Activated B cell treated with CpG ODN at 0.5 μM for 24 hours (primary cell): Measurements from ENCODE around the gene RHOBTB3. TPM values are rescaled to one million over a fixed set of nuclear protein-coding genes. Genes with fewer than 3 reads are reported as not detected.
A peak's percentile ranks its signal among the peaks of the same experiment; 100 is the strongest.

ENCODE experiments used
- ATAC-seq: fragments of 200-7000 bp; cut with Tn5 transposase; one replicate; pipeline ENCODE4 v1.10.0; 2021; ENCODE audit warnings: low read depth, mild to moderate bottlenecking, moderate library complexity
- CTCF ChIA-PET: fragments of 350-600 bp; sonication (Branson Sonifier 250); formaldehyde crosslinking; loops from one replicate; lab custom pipeline; 2021; ENCODE audit warnings: antibody characterized with exemption; lab: Charles Lee
- POLR2A ChIA-PET: fragments of 350-600 bp; sonication (Branson Sonifier 250); formaldehyde crosslinking; loops from one replicate; lab custom pipeline; 2021; ENCODE audit warnings: antibody characterized with exemption; lab: Charles Lee
- DNase-seq: peaks from one replicate; pipeline ENCODE4 v3.0.0; 2022
- H3K27ac Mint-ChIP-seq: one replicate; pipeline ENCODE4 v1.8.0; 2020; ENCODE audit warnings: mixed read lengths
- H3K27me3 Mint-ChIP-seq: one replicate; pipeline ENCODE4 v1.8.0; 2021; ENCODE audit warnings: mixed read lengths
- H3K36me3 Mint-ChIP-seq: one replicate; pipeline ENCODE4 v1.8.0; 2021; ENCODE audit warnings: low read depth, mixed read lengths
- H3K4me1 Mint-ChIP-seq: one replicate; pipeline ENCODE4 v1.8.0; 2021; ENCODE audit warnings: mixed read lengths
- H3K4me3 Mint-ChIP-seq: one replicate; pipeline ENCODE4 v1.8.0; 2020; ENCODE audit warnings: mild to moderate bottlenecking, mixed read lengths
- H3K9me3 Mint-ChIP-seq: one replicate; pipeline ENCODE4 v1.8.0; 2020; ENCODE audit warnings: mixed read lengths
- CTCF ChIP-seq: fragments of 200-600 bp; IDR thresholded peaks from one replicate; pipeline ENCODE4 v1.8.0; 2022; ENCODE audit warnings: antibody characterized with exemption, mild to moderate bottlenecking
- intact Hi-C: fragments of 100-400 bp; cut with micrococcal nuclease; formaldehyde crosslinking; loops from one replicate; pipeline ENCODE4 v1.15.1; 2024
- total RNA-seq: library from RNA; stranded (reverse); gene quantifications from 2 replicates; pipeline ENCODE4 v1.2.3, GENCODE V29; 2022

Gene RHOBTB3
- total RNA-seq, 1 donor from 2014 or later, result 3.3 TPM

- ATAC-seq (no peak), DNase-seq (no peak)
- TF ChIP-seq CTCF, result no peak
- H3K4me3 Mint-ChIP-seq, result peak overlapping the region; percentile 78
- H3K27me3 Mint-ChIP-seq, result no peaks in the 10 kb centered on the region
- H3K9me3 Mint-ChIP-seq, result no peaks in the 10 kb centered on the region
- ChIA-PET POLR2A (interaction anchor here (0.6 to 10.1 kb wide), 5 partner anchors 11 to 36 kb away, joined by 3 to 233 read pairs (median 7); no protein-coding TSS in a partner anchor), CTCF (interaction anchor here (1.6 to 3.5 kb wide), 4 partner anchors 9 to 36 kb away, joined by 3 to 28 read pairs (median 8); no protein-coding TSS in a partner anchor)
- intact Hi-C loops, result no loop called here
- H3K36me3 Mint-ChIP-seq, result peaks cover 57% of the 10 kb centered on the region
- H3K27ac Mint-ChIP-seq, result peak overlapping the region; percentile 98
- H3K4me1 Mint-ChIP-seq, result peaks cover 80% of the 10 kb centered on the region
These were observed 86.3 kb downstream of the RHOBTB3 start for GRCh38 chr5:95817430-95817829.

GRCh38 chr5:95818181-95819147, 87.3 kb downstream of the RHOBTB3 start:
- ChIA-PET CTCF (interaction anchor here (1.1 to 3.5 kb wide), 5 partner anchors 10 to 37 kb away, joined by 3 to 28 read pairs (median 7); no protein-coding TSS in a partner anchor), POLR2A (interaction anchor here (1.0 to 10.1 kb wide), 5 partner anchors 12 to 172 kb away, joined by 3 to 233 read pairs (median 7); partner anchors contain the start of gene RFESD)
- H3K36me3 Mint-ChIP-seq, result peaks cover 49% of the 10 kb centered on the region
- H3K9me3 Mint-ChIP-seq, result no peaks in the 10 kb centered on the region
- no peak for TF ChIP-seq CTCF
- peak overlapping the region; percentile 98 for H3K27ac Mint-ChIP-seq
- ATAC-seq (peak; percentile 55), DNase-seq (peak; percentile 37)
- intact Hi-C loops, result loop anchor here (1.0 kb wide), 2 partner anchors 16 to 25 kb away; no protein-coding TSS in a partner anchor
- no peaks in the 10 kb centered on the region for H3K27me3 Mint-ChIP-seq
- peak overlapping the region; percentile 78 for H3K4me3 Mint-ChIP-seq
- H3K4me1 Mint-ChIP-seq, result peaks cover 86% of the 10 kb centered on the region

GRCh38 chr5:95821110-95822021, 90.2 kb downstream of the RHOBTB3 start:
- DNase-seq, result no peak
- ChIA-PET POLR2A (interaction anchor here (0.9 to 10.1 kb wide), 10 partner anchors 8 to 1050 kb away, joined by 3 to 233 read pairs (median 12); partner anchors contain the start of gene RFESD), CTCF (interaction anchor here (1.1 to 4.5 kb wide), 7 partner anchors 12 to 59 kb away, joined by 3 to 32 read pairs (median 7); no protein-coding TSS in a partner anchor)
- Mint-ChIP-seq H3K4me3 (peak overlapping the region; percentile 95), H3K36me3 (peaks cover 21% of the 10 kb centered on the region), H3K27ac (peak overlapping the region; percentile 98), H3K27me3 (no peaks in the 10 kb centered on the region), H3K9me3 (no peaks in the 10 kb centered on the region), H3K4me1 (peaks cover 85% of the 10 kb centered on the region)
- TF ChIP-seq CTCF, result no peak
- peak; percentile 46 for ATAC-seq
- intact Hi-C loops, result loop anchor here (1.0 to 10.0 kb wide), 8 partner anchors 13 to 1361 kb away; partner anchors contain the start of genes ELL2, ERAP1 and RIOK2

DNA sequence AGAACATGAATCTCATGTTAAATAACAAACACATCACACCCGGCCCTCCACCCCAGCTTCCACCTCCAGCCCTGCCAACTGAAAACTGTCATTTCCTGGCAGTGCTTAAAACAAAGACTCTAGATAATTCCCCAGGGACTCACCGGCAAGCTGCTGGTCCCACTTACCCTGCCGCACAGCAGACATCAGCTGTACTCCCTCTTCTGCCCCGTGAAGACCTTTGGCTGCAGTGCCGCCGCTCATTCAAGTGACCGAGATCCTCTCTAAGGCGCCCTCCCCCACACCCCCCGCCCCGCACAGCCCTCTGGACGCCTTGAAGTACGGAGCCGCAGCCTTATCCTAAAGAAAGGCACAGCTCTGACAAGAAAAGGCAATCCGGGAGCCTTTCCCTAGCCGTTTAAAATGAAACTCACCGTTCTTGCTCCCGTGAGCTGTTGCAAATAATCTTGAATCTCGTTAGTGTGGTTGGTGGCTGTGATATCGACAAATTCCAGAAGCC, 91.0 kb downstream of the RHOBTB3 start:
- TF ChIP-seq CTCF, result no peak
- CTCF ChIA-PET, result interaction anchor here (1.1 to 4.5 kb wide), 7 partner anchors 10 to 60 kb away, joined by 3 to 32 read pairs (median 6); no protein-coding TSS in a partner anchor
- intact Hi-C loops, result loop anchor here (1.0 to 10.0 kb wide), 8 partner anchors 12 to 1360 kb away; partner anchors contain the start of genes ELL2, ERAP1 and RIOK2
- Mint-ChIP-seq H3K36me3 (peaks cover 16% of the 10 kb centered on the region), H3K4me3 (peak overlapping the region; percentile 95), H3K27me3 (no peaks in the 10 kb centered on the region), H3K27ac (peak overlapping the region; percentile 98), H3K4me1 (peaks cover 78% of the 10 kb centered on the region), H3K9me3 (no peaks in the 10 kb centered on the region)
- POLR2A ChIA-PET, result interaction anchor here (0.5 to 10.1 kb wide), 13 partner anchors 9 to 1361 kb away, joined by 3 to 233 read pairs (median 8); partner anchors contain the start of gene RFESD
- DNase-seq (peak; percentile 43), ATAC-seq (peak; percentile 67)
